Embryonic facial prominence (tissue), 1 donor: ENCODE data around the gene SEC24B.
"Not testable (repeated sequence)": the region's sequence is repeated elsewhere in the genome, so short reads cannot be mapped to it uniquely, and the experiment has no call there.

Experiments used
- DNase-seq: peaks from one replicate; pipeline ENCODE4 v3.0.0-alpha.2; 2016; ENCODE audit errors: extremely low spot score

SEC24B gene

GRCh38 chr4:109576462-109576861 lies 142.8 kb downstream of the SEC24B start:
- no peak for DNase-seq

DNA sequence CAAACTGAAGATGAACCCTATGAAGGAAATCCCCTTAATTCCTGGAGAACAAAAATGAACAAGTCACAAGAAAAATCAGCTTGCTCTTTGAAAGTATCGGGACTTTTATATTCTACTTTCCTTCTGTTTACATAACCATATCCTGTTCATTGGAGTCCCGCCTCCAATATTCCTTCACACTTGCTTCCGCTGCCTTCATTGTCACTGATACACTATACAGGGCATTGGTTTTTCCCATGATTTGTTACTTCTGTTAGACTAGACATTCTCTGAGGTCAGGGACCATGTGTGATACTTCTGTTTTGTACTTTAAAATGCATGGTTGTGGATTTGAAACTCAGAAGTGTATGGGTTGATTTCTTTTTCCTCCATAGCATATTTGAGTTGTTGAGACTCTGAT lies 145.2 kb downstream of the SEC24B start:
- no peak for DNase-seq

DNA sequence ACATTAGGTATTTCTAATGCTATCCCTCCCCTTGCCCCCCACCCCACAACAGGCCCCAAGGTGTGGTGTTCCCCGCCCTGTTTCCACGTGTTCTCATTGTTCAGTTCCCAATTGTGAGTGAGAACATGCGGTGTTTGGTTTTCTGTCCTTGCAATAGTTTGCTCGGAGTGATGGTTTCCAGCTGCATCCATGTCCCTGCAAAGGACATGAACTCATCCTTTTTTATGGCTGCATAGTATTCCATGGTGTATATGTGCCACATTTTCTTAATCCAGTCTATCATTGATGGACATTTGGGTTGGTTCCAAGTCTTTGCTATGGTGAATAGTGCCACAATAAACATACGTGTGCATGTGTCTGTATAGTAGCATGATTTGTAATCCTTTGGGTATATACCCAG lies 146.4 kb downstream of the SEC24B start:
- DNase-seq, result not testable (repeated sequence)

DNA sequence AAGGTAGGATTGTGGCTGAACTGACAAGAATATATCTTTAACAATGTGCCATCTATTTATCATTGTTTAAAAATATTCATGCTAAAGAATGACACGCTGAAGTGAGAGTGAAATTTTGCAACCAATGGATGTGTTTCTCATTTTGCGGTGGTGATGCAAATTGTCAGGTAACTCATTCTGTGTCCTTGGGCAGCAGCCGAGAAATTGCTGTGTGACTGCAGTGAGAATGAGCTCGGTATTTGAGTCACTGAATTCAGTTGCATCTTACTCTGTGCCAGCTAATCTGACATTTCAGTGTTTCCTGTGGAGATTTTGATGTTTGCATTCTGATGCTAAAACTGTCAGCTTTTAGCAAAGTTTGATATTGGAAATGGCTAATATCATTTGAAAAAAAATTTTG lies 154.6 kb downstream of the SEC24B start:
- no peak for DNase-seq

DNA sequence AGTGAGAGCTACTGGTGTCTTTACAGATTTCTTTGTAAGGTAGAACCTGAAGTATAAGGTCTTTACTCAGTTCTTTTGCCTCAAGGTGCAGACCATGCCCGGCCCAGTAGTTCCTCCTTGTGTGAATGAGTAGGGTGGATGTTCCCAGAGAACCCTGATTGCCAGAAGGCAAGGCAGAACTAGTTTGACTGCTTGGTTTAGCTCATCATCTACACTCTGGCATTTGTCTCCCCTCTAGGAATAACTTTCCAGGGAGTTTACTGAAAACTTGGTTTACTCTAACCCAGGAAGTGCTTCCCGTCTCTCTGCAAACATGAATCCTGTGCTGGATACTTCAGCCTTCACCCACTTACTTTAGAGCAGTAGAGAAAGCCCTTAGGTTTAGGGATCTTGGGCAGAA lies 155.5 kb downstream of the SEC24B start:
- DNase-seq, result no peak

GRCh38 chr4:109589605-109590004 lies 156.0 kb downstream of the SEC24B start:
- DNase-seq, result no peak
